GM12878 (cell line): ENCODE data around the gene DHX16. TPM values are rescaled to one million over a fixed set of nuclear protein-coding genes. Genes with fewer than 3 reads are reported as not detected.

ENCODE experiments used
- ATF7 ChIP-seq: fragments of 450-650 bp; IDR thresholded peaks from 2 replicates; pipeline ENCODE4 v1.6.1; 2016; ENCODE audit warnings: low read depth, mild to moderate bottlenecking
- CBX5 ChIP-seq: sonication (generic); IDR thresholded peaks from 2 replicates; pipeline ENCODE4 v1.6.1; 2016; ENCODE audit warnings: low read depth, moderate library complexity, mild to moderate bottlenecking, inconsistent platforms
- CREB1 ChIP-seq: IDR thresholded peaks from 2 replicates; pipeline ENCODE4 v1.6.1; 2012; ENCODE audit warnings: low read depth, mild to moderate bottlenecking, inconsistent platforms
- HDAC6 ChIP-seq: fragments of 200-600 bp; sonication (generic); IDR thresholded peaks from one replicate; pipeline ENCODE4 v1.8.0; 2017; ENCODE audit warnings: antibody characterized with exemption; ENCODE audit not compliant: unreplicated experiment
- KDM1A ChIP-seq: fragments of 200-600 bp; sonication (generic); IDR thresholded peaks from 2 replicates; pipeline ENCODE4 v1.6.1; 2016; ENCODE audit warnings: borderline replicate concordance
- LARP7 ChIP-seq: fragments of 450-650 bp; IDR thresholded peaks from 2 replicates; pipeline ENCODE4 v1.6.1; 2017; ENCODE audit warnings: mild to moderate bottlenecking
- MTA3 ChIP-seq: IDR thresholded peaks from 2 replicates; pipeline ENCODE4 v1.6.1; 2012; ENCODE audit warnings: low read length, inconsistent platforms, borderline replicate concordance
- MYC ChIP-seq: IDR thresholded peaks from 2 replicates; pipeline ENCODE4 v1.6.1; 2011; ENCODE audit warnings: mild to moderate bottlenecking, low read length, moderate library complexity, inconsistent platforms; ENCODE audit not compliant: insufficient read depth, insufficient replicate concordance, insufficient read length, severe bottlenecking
- NFIC ChIP-seq: IDR thresholded peaks from 2 replicates; pipeline ENCODE4 v1.6.1; 2012; ENCODE audit warnings: low read depth, mild to moderate bottlenecking, inconsistent platforms, low read length, moderate library complexity
- NFYB ChIP-seq: IDR thresholded peaks from 2 replicates; pipeline ENCODE4 v1.6.1; 2011; ENCODE audit warnings: low read depth, mild to moderate bottlenecking, low read length, improper control_type of control experiment, moderate library complexity; ENCODE audit not compliant: insufficient read depth
- NR2F1 ChIP-seq: fragments of 450-650 bp; conservative IDR thresholded peaks from 2 replicates; pipeline ENCODE4 v1.6.1; 2017; ENCODE audit warnings: mild to moderate bottlenecking
- POLR2A ChIP-seq: IDR thresholded peaks from 2 replicates; pipeline ENCODE4 v1.6.1; 2011; ENCODE audit warnings: low read depth, mild to moderate bottlenecking, low read length
- POLR2AphosphoS5 ChIP-seq: IDR thresholded peaks from 2 replicates; pipeline ENCODE4 v1.6.1; 2011; ENCODE audit warnings: mild to moderate bottlenecking, low read length, inconsistent platforms
- RBBP5 ChIP-seq: fragments of 200-600 bp; sonication (generic); conservative IDR thresholded peaks from 2 replicates; pipeline ENCODE4 v1.6.1; 2016
- SMC3 ChIP-seq: IDR thresholded peaks from 2 replicates; pipeline ENCODE4 v1.6.1; 2011; ENCODE audit warnings: low read length, improper control_type of control experiment, borderline replicate concordance
- SREBF1 ChIP-seq: IDR thresholded peaks from 2 replicates; pipeline ENCODE4 v1.6.1; 2012; ENCODE audit warnings: mild to moderate bottlenecking, low read length
- YY1 ChIP-seq: IDR thresholded peaks from 2 replicates; pipeline ENCODE4 v1.6.1; 2011; ENCODE audit warnings: low read depth, mild to moderate bottlenecking, low read length
- ZBED1 ChIP-seq: IDR thresholded peaks from 2 replicates; pipeline ENCODE4 v1.6.1; 2016; ENCODE audit warnings: borderline replicate concordance
- ZNF207 ChIP-seq: fragments of 450-650 bp; IDR thresholded peaks from 2 replicates; pipeline ENCODE4 v1.6.1; 2014; ENCODE audit warnings: antibody characterized with exemption, mild to moderate bottlenecking, borderline replicate concordance
- ZNF24 ChIP-seq: fragments of 450-650 bp; IDR thresholded peaks from 2 replicates; pipeline ENCODE4 v1.6.1; 2017; ENCODE audit warnings: antibody characterized with exemption, mild to moderate bottlenecking
- ZNF384 ChIP-seq: IDR thresholded peaks from 2 replicates; pipeline ENCODE4 v1.6.1; 2012; ENCODE audit warnings: low read depth, mild to moderate bottlenecking, low read length, improper control_type of control experiment, borderline replicate concordance
- polyA plus RNA-seq, 11 experiments: library from polyadenylated mRNA; depleted of rRNA in 4 of 11; unstranded in 6 of 11; stranded (reverse) in 5 of 11; fragments of >200 nt; fragmentation: Nextera tagmentation in 4 of 11; fragmentation: Illumina TruSeq in 1 of 11; extraction: Ambion mirVana in 4 of 11; extraction: Trizol in 1 of 11; gene quantifications; 1 replicate in 1 of 11; 2 replicates in 10 of 11; pipeline versions ENCODE4 v1.2.1 to v1.2.3, GENCODE V29; 2011 to 2016; ENCODE audit warnings: inconsistent platforms in 2 of 11, missing spikeins in 2 of 11, low read depth in 1 of 11
- total RNA-seq, 4 experiments: library from RNA; depleted of rRNA in 3 of 4; stranded (reverse); fragments of >200 nt in 3 of 4; fragmentation: Illumina TruSeq in 1 of 4; extraction: Trizol in 1 of 4; gene quantifications; 2 replicates each; pipeline versions ENCODE4 v1.2.1 to v1.2.3, GENCODE V29; 2013 to 2021
- TF ChIP-seq, protein P1 (sequence below): fragments of 450-650 bp; IDR thresholded peaks from 2 replicates; pipeline ENCODE4 v1.6.1; 2018; ENCODE audit warnings: mild to moderate bottlenecking, low read depth, moderate library complexity; ENCODE audit not compliant: partially characterized antibody
- TF ChIP-seq, protein P2 (sequence below): fragments of 450-650 bp; IDR thresholded peaks from 2 replicates; pipeline ENCODE4 v1.6.1; 2016; ENCODE audit warnings: mild to moderate bottlenecking
- TF ChIP-seq, protein P3 (sequence below): fragments of 150-350 bp; IDR thresholded peaks from 2 replicates; pipeline ENCODE4 v1.6.1; 2014; ENCODE audit warnings: mild to moderate bottlenecking, low read depth, low read length
- TF ChIP-seq, protein P4 (sequence below): fragments of 450-650 bp; IDR thresholded peaks from 2 replicates; pipeline ENCODE4 v1.6.1; 2018; ENCODE audit warnings: borderline replicate concordance, mild to moderate bottlenecking; ENCODE audit not compliant: partially characterized antibody

DHX16 gene
- total and polyA plus RNA-seq, 10 of the 15 experiments (the other 5 are each of a cell fraction or from before 2014, with no cell fraction given), result 10.1 to 41.4 (median 38.3) TPM

DNA sequence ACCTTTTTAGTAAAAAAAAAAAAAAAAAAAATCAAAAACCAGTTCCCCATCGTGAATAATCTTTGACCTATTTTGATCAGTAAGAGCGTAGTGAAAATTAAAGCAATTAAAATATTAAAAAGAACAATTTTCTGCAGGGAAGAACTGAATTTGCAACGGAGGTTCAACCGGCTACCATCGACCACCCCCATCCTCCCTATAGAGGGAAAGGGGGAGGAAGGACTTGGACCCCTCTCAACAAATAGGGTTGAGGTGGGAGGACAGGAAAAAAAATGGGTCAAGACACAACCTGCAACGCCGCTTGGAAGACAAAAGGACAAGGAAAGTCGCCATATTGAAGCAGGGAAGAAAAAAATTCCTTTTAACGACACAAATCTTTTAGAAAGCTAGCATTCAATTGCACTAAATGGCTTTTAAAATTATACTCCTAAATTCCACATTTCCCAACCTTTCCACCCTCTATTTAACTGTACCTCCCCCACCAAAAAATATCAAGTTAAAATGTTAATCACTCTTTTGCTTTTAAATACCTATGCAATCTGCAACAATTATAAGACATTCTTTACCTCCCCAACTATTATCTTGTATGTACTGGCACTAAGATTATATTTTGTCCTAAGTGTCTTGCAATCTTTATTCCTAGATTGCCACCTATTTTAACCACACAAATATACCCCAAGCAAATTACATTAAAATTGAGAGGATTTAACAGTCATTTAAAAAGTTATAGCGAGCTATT is 57.4 kb downstream of the DHX16 start (continued):
- TF ChIP-seq, protein P1, sequence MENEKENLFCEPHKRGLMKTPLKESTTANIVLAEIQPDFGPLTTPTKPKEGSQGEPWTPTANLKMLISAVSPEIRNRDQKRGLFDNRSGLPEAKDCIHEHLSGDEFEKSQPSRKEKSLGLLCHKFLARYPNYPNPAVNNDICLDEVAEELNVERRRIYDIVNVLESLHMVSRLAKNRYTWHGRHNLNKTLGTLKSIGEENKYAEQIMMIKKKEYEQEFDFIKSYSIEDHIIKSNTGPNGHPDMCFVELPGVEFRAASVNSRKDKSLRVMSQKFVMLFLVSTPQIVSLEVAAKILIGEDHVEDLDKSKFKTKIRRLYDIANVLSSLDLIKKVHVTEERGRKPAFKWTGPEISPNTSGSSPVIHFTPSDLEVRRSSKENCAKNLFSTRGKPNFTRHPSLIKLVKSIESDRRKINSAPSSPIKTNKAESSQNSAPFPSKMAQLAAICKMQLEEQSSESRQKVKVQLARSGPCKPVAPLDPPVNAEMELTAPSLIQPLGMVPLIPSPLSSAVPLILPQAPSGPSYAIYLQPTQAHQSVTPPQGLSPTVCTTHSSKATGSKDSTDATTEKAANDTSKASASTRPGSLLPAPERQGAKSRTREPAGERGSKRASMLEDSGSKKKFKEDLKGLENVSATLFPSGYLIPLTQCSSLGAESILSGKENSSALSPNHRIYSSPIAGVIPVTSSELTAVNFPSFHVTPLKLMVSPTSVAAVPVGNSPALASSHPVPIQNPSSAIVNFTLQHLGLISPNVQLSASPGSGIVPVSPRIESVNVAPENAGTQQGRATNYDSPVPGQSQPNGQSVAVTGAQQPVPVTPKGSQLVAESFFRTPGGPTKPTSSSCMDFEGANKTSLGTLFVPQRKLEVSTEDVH, result no peak
- TF ChIP-seq SMC3, result no peak
- TF ChIP-seq ZBED1, result peak; percentile 84
- TF ChIP-seq CBX5, result no peak
- no peak for TF ChIP-seq SREBF1
- TF ChIP-seq KDM1A, result no peak
- TF ChIP-seq MYC, result no peak
- TF ChIP-seq YY1, result peak; percentile 81
- peak; percentile 21 for TF ChIP-seq NFIC
- 0 out of 2 replicates have a peak, but pooled peaks have one; percentile 5 for TF ChIP-seq CREB1
- peak; percentile 72; the same call in 1 of the 2 replicates for TF ChIP-seq ZNF207
- peak; percentile 7; the same call in 1 of the 2 replicates for TF ChIP-seq ATF7
- no peak for TF ChIP-seq NR2F1
- TF ChIP-seq, protein P2, sequence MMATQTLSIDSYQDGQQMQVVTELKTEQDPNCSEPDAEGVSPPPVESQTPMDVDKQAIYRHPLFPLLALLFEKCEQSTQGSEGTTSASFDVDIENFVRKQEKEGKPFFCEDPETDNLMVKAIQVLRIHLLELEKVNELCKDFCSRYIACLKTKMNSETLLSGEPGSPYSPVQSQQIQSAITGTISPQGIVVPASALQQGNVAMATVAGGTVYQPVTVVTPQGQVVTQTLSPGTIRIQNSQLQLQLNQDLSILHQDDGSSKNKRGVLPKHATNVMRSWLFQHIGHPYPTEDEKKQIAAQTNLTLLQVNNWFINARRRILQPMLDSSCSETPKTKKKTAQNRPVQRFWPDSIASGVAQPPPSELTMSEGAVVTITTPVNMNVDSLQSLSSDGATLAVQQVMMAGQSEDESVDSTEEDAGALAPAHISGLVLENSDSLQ, result no peak
- no peak for TF ChIP-seq RBBP5
- TF ChIP-seq, protein P3, sequence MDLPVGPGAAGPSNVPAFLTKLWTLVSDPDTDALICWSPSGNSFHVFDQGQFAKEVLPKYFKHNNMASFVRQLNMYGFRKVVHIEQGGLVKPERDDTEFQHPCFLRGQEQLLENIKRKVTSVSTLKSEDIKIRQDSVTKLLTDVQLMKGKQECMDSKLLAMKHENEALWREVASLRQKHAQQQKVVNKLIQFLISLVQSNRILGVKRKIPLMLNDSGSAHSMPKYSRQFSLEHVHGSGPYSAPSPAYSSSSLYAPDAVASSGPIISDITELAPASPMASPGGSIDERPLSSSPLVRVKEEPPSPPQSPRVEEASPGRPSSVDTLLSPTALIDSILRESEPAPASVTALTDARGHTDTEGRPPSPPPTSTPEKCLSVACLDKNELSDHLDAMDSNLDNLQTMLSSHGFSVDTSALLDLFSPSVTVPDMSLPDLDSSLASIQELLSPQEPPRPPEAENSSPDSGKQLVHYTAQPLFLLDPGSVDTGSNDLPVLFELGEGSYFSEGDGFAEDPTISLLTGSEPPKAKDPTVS, result no peak
- TF ChIP-seq ZNF384, result no peak
- no peak for TF ChIP-seq NFYB
- peak; percentile 79 for TF ChIP-seq POLR2AphosphoS5
- TF ChIP-seq HDAC6, result no peak
- TF ChIP-seq ZNF24, result no peak
- TF ChIP-seq, protein P4, sequence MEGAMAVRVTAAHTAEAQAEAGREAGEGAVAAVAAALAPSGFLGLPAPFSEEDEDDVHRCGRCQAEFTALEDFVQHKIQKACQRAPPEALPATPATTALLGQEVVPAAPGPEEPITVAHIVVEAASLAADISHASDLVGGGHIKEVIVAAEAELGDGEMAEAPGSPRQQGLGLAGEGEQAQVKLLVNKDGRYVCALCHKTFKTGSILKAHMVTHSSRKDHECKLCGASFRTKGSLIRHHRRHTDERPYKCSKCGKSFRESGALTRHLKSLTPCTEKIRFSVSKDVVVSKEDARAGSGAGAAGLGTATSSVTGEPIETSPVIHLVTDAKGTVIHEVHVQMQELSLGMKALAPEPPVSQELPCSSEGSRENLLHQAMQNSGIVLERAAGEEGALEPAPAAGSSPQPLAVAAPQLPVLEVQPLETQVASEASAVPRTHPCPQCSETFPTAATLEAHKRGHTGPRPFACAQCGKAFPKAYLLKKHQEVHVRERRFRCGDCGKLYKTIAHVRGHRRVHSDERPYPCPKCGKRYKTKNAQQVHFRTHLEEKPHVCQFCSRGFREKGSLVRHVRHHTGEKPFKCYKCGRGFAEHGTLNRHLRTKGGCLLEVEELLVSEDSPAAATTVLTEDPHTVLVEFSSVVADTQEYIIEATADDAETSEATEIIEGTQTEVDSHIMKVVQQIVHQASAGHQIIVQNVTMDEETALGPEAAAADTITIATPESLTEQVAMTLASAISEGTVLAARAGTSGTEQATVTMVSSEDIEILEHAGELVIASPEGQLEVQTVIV, result no peak
- TF ChIP-seq MTA3, result peak; percentile 20; the same call in 1 of the 2 replicates
- peak; percentile 77 for TF ChIP-seq POLR2A
- TF ChIP-seq LARP7, result 0 out of 2 replicates have a peak, but pooled peaks have one; percentile 13
